Fibroblast of villous mesenchyme (primary cell): Measurements from ENCODE around the gene TRABD2A. TPM values are rescaled to one million over a fixed set of nuclear protein-coding genes. Genes with fewer than 3 reads are reported as not detected.

Experiments
- DNase-seq: peaks from one replicate; pipeline ENCODE4 v3.0.0-alpha.2; 2010; ENCODE audit warnings: low read depth
- H3K4me3 ChIP-seq: 2 replicates; pipeline ENCODE4 v1.5.1; 2011; ENCODE audit warnings: low read depth, mild to moderate bottlenecking, low read length
- total RNA-seq: library from RNA; depleted of rRNA; stranded (reverse); fragments of >200 nt; gene quantifications from 2 replicates; pipeline ENCODE4 v1.2.3, GENCODE V29; 2012
- TF ChIP-seq, protein P1 (sequence below): IDR thresholded peaks from 2 replicates; pipeline ENCODE4 v1.5.1; 2012; ENCODE audit warnings: low read depth, mild to moderate bottlenecking, low read length; ENCODE audit not compliant: insufficient read depth

TRABD2A gene
- total RNA-seq, 1 donor: 1.7 TPM

DNA sequence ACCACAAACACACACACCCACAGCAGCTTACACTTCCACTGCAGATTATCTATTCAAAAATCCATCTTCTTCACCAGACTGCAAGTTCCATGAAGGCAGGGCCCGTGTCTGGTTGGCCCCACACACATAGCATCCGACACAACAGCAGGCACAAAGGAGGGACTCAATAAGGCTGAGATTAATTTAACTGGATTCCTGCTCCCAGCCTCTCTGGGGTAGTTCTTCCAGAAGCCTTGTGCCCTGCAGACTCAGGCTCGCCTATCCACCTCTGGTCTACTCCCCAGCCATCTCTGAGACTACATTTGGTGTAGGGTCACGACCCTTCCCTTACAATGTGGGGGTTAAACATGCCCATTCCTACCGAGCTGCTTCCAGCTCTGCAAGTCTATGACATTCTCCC lies 57.7 kb downstream of the TRABD2A start:
- H3K4me3 ChIP-seq: no peak overlapping the region
- DNase-seq: no peak
- TF ChIP-seq, protein P1, sequence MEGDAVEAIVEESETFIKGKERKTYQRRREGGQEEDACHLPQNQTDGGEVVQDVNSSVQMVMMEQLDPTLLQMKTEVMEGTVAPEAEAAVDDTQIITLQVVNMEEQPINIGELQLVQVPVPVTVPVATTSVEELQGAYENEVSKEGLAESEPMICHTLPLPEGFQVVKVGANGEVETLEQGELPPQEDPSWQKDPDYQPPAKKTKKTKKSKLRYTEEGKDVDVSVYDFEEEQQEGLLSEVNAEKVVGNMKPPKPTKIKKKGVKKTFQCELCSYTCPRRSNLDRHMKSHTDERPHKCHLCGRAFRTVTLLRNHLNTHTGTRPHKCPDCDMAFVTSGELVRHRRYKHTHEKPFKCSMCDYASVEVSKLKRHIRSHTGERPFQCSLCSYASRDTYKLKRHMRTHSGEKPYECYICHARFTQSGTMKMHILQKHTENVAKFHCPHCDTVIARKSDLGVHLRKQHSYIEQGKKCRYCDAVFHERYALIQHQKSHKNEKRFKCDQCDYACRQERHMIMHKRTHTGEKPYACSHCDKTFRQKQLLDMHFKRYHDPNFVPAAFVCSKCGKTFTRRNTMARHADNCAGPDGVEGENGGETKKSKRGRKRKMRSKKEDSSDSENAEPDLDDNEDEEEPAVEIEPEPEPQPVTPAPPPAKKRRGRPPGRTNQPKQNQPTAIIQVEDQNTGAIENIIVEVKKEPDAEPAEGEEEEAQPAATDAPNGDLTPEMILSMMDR: no peak

DNA sequence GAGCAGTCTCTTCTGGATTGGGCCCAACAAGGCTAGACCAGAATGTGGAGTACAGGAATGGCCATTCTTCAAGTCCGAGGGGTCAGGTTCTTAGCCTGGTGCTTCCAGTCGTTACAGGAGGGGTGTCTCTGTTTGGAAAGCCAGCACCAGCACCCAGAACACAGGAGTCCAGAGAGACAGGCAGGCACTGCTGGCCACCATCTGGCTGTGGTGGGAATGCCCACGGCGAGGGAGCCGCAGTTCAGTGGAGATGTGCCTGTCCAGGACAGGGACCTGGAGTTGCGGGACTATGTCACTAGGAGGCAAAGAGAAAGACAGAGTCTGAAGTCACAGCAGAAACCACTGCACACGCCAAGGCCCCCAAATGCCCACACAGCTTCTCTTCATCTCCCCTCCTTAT lies 59.1 kb downstream of the TRABD2A start:
- H3K4me3 ChIP-seq: no peak overlapping the region
- DNase-seq: no peak
- TF ChIP-seq, protein P1: no peak

DNA sequence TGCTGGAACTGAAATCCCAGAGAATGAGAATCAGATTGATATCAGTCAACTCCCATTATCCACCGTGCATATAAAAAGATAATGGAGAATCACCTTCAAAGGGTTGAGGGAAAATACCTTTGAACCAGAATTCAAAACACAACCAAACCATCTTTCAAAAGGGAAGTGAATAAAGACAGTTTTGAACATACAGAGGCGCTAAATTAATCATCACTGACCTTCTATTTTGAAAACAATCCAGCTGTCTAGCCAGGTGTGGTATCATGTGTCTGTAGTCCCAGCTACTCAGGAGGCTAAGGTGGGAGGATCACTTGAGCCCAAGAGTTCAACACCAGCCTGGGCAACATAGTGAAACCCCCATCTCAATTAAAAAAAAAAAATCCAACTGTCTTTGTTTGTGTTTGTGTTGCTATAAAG lies 63.6 kb downstream of the TRABD2A start:
- no peak for DNase-seq
- TF ChIP-seq, protein P1: no peak
- no peak overlapping the region for H3K4me3 ChIP-seq

DNA sequence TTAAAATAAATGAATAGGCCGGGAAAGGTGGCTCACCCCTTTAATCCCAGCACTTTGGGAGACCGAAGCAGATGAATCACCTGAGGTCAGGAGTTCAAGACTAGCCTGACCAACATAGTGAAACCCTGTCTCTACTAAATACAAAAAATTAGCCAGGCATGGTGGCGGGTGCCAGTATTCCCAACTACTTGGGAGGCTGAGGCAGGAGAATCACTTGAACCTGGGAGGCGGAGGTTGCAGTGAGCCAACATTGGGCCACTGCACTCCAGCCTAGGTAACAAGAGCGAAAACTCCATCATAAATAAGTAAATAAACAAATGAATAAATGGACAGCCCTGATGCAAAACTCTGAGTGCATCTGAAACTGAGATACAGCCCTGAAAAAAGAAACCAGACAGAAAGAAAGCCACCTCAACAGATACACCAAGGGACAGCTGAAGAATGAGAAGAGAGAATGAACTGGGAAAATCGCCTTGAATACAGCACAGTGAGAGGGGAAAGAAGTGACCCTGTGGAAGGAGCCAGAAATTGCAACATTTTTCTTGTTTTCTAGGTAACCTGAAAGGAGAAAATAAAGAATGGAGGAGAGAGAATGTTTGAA lies 64.4 kb downstream of the TRABD2A start:
- DNase-seq: no peak
- no peak overlapping the region for H3K4me3 ChIP-seq
- TF ChIP-seq, protein P1: no peak

DNA sequence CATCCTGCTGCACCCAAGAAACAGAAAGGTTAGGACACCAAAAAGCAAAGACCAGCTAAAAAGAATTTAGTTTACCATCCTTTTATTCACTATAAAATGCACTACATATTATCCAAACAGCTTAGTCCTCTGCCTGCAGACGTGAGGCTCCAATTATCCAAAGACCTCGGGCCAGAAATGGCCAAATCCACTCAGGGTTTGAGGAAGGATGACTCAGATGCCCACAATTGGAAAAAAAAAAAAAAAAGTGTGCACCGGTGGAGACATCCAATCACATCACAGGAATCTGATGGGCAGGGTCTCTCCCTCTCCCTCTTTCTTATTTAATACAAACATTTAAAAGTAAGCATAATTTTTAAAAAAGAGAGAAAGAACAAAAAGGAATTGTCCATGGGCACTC lies 65.7 kb downstream of the TRABD2A start:
- no peak for DNase-seq
- TF ChIP-seq, protein P1: no peak
- no peak overlapping the region for H3K4me3 ChIP-seq

DNA sequence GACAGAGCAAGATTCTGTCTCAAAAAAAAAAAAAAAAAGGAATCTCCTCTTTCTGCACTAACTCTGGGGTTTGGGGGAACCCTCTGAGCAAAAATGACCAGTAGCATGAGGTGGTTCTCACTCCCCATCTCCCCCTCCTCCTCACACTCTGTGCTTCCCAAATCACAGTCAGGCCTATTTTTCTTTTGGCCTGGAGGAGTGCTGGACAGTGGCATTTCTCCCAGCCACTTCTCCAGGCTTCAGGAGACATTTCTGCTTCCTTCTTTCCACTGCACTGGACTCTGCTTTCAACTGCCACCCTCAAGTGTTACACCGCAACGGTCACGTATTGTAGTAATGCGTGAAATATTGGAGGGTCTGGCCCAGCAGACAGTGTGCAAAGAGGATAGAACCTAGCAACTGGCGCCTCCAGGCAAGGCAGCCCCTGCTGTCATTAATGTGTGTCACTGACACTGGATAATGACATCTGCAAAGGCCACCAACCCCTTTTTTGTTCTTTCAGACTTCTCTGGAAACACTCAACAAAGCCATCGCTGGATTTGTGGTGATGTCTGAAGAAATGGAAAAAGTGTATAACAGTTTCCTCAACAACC lies 68.9 kb downstream of the TRABD2A start:
- TF ChIP-seq, protein P1: no peak
- no peak overlapping the region for H3K4me3 ChIP-seq
- no peak for DNase-seq

DNA sequence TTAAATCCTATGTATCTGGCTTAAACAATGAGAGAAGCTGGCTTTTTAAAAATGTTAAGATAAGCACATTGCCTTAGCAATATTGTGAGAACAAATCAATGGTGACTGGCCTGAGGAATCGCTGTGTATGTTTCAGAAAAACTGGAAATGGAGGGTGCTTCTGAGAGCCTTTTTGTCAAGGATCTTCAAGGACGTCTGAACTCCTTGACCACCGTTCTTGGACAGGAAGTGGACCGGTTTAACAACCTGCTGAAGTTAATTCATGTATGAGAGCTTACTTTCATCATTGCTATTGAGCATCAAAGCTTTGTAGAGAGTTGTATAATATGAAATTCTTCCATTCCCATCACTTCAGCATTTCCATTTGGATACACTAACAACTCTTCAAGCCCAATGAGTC lies 72.6 kb downstream of the TRABD2A start:
- H3K4me3 ChIP-seq: no peak overlapping the region
- DNase-seq: peak; percentile 22
- TF ChIP-seq, protein P1: no peak
